PC-3 (cell line): Measurements from ENCODE around the gene CCNY.

Experiments used
- EZH2 ChIP-seq: fragments of 300-600 bp; sonication (generic); IDR thresholded peaks from one replicate; pipeline ENCODE4 v1.6.1; 2017; ENCODE audit warnings: antibody characterized with exemption, mild to moderate bottlenecking, low read length; ENCODE audit not compliant: unreplicated experiment
- TF ChIP-seq, protein P1 (sequence below): fragments of 300-600 bp; sonication (generic); conservative IDR thresholded peaks from 2 replicates; pipeline ENCODE4 v1.5.1; 2017; ENCODE audit warnings: antibody characterized with exemption, low read depth, mild to moderate bottlenecking, low read length

DNA sequence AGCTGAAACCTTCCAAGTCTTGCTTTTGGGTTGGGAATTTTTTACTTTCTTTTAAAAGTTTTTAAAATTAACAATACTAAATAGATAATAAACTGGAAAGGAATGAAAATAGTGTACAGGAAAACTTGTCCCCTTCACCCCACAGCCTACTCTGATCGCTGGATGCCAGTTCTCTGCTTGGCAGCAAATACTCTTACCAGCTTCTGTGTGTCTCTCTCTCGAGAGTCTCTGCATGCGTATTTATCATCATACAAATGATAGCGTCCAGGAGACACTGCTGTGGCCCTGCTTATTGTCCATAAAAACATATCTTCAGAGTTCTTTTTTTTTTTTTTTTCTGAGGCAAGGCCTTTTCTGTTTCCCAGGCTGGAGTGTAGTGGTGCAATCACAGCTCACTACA lies 101.5 kb downstream of the CCNY start:
- TF ChIP-seq, protein P1, sequence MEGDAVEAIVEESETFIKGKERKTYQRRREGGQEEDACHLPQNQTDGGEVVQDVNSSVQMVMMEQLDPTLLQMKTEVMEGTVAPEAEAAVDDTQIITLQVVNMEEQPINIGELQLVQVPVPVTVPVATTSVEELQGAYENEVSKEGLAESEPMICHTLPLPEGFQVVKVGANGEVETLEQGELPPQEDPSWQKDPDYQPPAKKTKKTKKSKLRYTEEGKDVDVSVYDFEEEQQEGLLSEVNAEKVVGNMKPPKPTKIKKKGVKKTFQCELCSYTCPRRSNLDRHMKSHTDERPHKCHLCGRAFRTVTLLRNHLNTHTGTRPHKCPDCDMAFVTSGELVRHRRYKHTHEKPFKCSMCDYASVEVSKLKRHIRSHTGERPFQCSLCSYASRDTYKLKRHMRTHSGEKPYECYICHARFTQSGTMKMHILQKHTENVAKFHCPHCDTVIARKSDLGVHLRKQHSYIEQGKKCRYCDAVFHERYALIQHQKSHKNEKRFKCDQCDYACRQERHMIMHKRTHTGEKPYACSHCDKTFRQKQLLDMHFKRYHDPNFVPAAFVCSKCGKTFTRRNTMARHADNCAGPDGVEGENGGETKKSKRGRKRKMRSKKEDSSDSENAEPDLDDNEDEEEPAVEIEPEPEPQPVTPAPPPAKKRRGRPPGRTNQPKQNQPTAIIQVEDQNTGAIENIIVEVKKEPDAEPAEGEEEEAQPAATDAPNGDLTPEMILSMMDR: no peak
- TF ChIP-seq EZH2: no peak
